ENCODE measurements around the gene ANTXR2. TPM values are rescaled to one million over a fixed set of nuclear protein-coding genes. Genes with fewer than 3 reads are reported as not detected.

The ANTXR2 gene
- total and polyA plus RNA-seq, 12 donors: 9.9 to 68.4 (median 49.2) TPM

GRCh38 chr4:80042821-80043220 is 30.2 kb downstream of the ANTXR2 start:
- no peaks in the 10 kb centered on the region for H3K27me3 ChIP-seq
- H3K4me3 ChIP-seq: no peak overlapping the region
- peaks cover 0 to 27% (median 0%) of the 10 kb centered on the region in 9 donors for H3K36me3 ChIP-seq
- intact Hi-C loops (cut with DNase I): no loop called here
- H3K4me1 ChIP-seq: peaks cover 0 to 45% (median 28%) of the 10 kb centered on the region in 9 donors
- DNase-seq: no peak
- peak overlapping the region in 5 of 10 donors; percentile 25 to 61 (median 39) for H3K27ac ChIP-seq
- TF ChIP-seq CTCF (IDR thresholded peaks at IDR 0.05): no peak
- WGBS, 2 donors: 49 to 74% methylated on average over 2 of the region's 2 CpGs
- ATAC-seq: peak in 3 of 8 donors; percentile 36 to 69 (median 59)
- H3K9me3 ChIP-seq: peaks cover 0 to 4% (median 0%) of the 10 kb centered on the region in 11 donors

GRCh38 chr4:80037864-80038263 is 35.2 kb downstream of the ANTXR2 start:
- intact Hi-C loops (cut with DNase I): loop anchor here in 1 of 10 donors (5.0 kb wide), 1 partner anchor 34 kb away; the partner anchor contains the start of gene ANTXR2
- Histone ChIP-seq H3K4me1 (peaks cover 0 to 48% (median 31%) of the 10 kb centered on the region in 9 donors), H3K4me3 (no peak overlapping the region), H3K27me3 (no peaks in the 10 kb centered on the region), H3K36me3 (peaks cover 0 to 45% (median 0%) of the 10 kb centered on the region in 9 donors), H3K27ac (peak overlapping the region; percentile 41 to 84 (median 80)), H3K9me3 (peaks cover 0 to 4% (median 0%) of the 10 kb centered on the region in 11 donors)
- no peak for TF ChIP-seq CTCF (IDR thresholded peaks at IDR 0.05)
- WGBS, 2 donors: 92% methylated on average over 1 of the region's 1 CpG
- ATAC-seq (no peak), DNase-seq (no peak)

GRCh38 chr4:80036949-80037685 is 35.9 kb downstream of the ANTXR2 start:
- peak overlapping the region in 6 of 10 donors; percentile 1 to 34 (median 18) for H3K4me3 ChIP-seq
- DNase-seq: peak in 1 of 2 donors; percentile 11
- H3K4me1 ChIP-seq: peaks cover 0 to 41% (median 30%) of the 10 kb centered on the region in 9 donors
- 32 to 33% methylated on average over 2 of the region's 2 CpGs for WGBS, 2 donors
- H3K27ac ChIP-seq: peak overlapping the region; percentile 41 to 84 (median 80)
- no peak for TF ChIP-seq CTCF (IDR thresholded peaks at IDR 0.05)
- intact Hi-C loops (cut with DNase I): loop anchor here in 1 of 10 donors (5.0 kb wide), 1 partner anchor 35 kb away; the partner anchor contains the start of gene ANTXR2
- H3K27me3 ChIP-seq: no peaks in the 10 kb centered on the region
- peaks cover 0 to 53% (median 0%) of the 10 kb centered on the region in 9 donors for H3K36me3 ChIP-seq
- H3K9me3 ChIP-seq: peaks cover 0 to 4% (median 0%) of the 10 kb centered on the region in 11 donors
- peak; percentile 91 to 96 (median 94) for ATAC-seq

GRCh38 chr4:80036306-80036705 is 36.7 kb downstream of the ANTXR2 start:
- peaks cover 0 to 57% (median 0%) of the 10 kb centered on the region in 9 donors for H3K36me3 ChIP-seq
- ATAC-seq (peak in 2 of 8 donors; percentile 8 to 42), DNase-seq (no peak)
- no peak for TF ChIP-seq CTCF (IDR thresholded peaks at IDR 0.05)
- H3K4me1 ChIP-seq: peaks cover 0 to 41% (median 30%) of the 10 kb centered on the region in 9 donors
- peak overlapping the region in 6 of 10 donors; percentile 1 to 34 (median 18) for H3K4me3 ChIP-seq
- H3K9me3 ChIP-seq: peaks cover 0 to 4% (median 0%) of the 10 kb centered on the region in 11 donors
- intact Hi-C loops (cut with DNase I): loop anchor here in 1 of 10 donors (5.0 kb wide), 1 partner anchor 36 kb away; the partner anchor contains the start of gene ANTXR2
- no peaks in the 10 kb centered on the region for H3K27me3 ChIP-seq
- peak overlapping the region; percentile 41 to 84 (median 80) for H3K27ac ChIP-seq
- WGBS, 2 donors: 65 to 74% methylated on average over 7 of the region's 7 CpGs

Measured in heart right ventricle (tissue), 16 donors.